Measurements from ENCODE around the gene FBXO2.

- TF ChIP-seq CTCF (IDR thresholded peaks at IDR 0.05) (no peak), POLR2A (IDR thresholded peaks at IDR 0.05) (no peak)
Measured at GRCh38 chr1:11685210-11685752, 31.1 kb upstream of the FBXO2 start.

Data from heart left ventricle (tissue), 13 donors.